ENCODE results near the gene CRHR2.

The CRHR2 gene

GRCh38 chr7:30683816-30684215 lies 1.6 kb upstream of the CRHR2 start:
- H3K4me3 ChIP-seq (replicated peaks in 1 of 2; ENCODE audit: low read depth in 2 of 2, low read length in 2 of 2) = no peak overlapping the region
- TF ChIP-seq CTCF (IDR thresholded peaks at IDR 0.05; ENCODE audit: low read depth, low read length) = no peak
- DNase-seq (ENCODE audit: low read depth in 2 of 2) = no peak

GRCh38 chr7:30683306-30683705 lies 1.1 kb upstream of the CRHR2 start:
- TF ChIP-seq CTCF (IDR thresholded peaks at IDR 0.05; ENCODE audit: low read depth, low read length) = no peak
- no peak overlapping the region for H3K4me3 ChIP-seq (replicated peaks in 1 of 2; ENCODE audit: low read depth in 2 of 2, low read length in 2 of 2)
- DNase-seq (ENCODE audit: low read depth in 2 of 2) = no peak

- H3K4me3 ChIP-seq (replicated peaks in 1 of 2; ENCODE audit: low read depth in 2 of 2, low read length in 2 of 2) = no peak overlapping the region
- DNase-seq (ENCODE audit: low read depth in 2 of 2) = no peak
- no peak for TF ChIP-seq CTCF (IDR thresholded peaks at IDR 0.05; ENCODE audit: low read depth, low read length)
Measured at GRCh38 chr7:30681815-30682211, 443 bp downstream of the CRHR2 start.

- H3K4me3 ChIP-seq (replicated peaks in 1 of 2; ENCODE audit: low read depth in 2 of 2, low read length in 2 of 2) = no peak overlapping the region
- no peak for DNase-seq (ENCODE audit: low read depth in 2 of 2)
- no peak for TF ChIP-seq CTCF (IDR thresholded peaks at IDR 0.05; ENCODE audit: low read depth, low read length)
Measured at GRCh38 chr7:30681331-30681797, 892 bp downstream of the CRHR2 start.

- DNase-seq (ENCODE audit: low read depth in 2 of 2) = no peak
- H3K4me3 ChIP-seq (replicated peaks in 1 of 2; ENCODE audit: low read depth in 2 of 2, low read length in 2 of 2) = no peak overlapping the region
- TF ChIP-seq CTCF (IDR thresholded peaks at IDR 0.05; ENCODE audit: low read depth, low read length) = no peak
Measured at GRCh38 chr7:30679664-30680063, 2.6 kb downstream of the CRHR2 start.

GRCh38 chr7:30678805-30679204 lies 3.5 kb downstream of the CRHR2 start:
- TF ChIP-seq CTCF (IDR thresholded peaks at IDR 0.05; ENCODE audit: low read depth, low read length) = no peak
- DNase-seq (ENCODE audit: low read depth in 2 of 2) = no peak
- no peak overlapping the region for H3K4me3 ChIP-seq (replicated peaks in 1 of 2; ENCODE audit: low read depth in 2 of 2, low read length in 2 of 2)

- DNase-seq (ENCODE audit: low read depth in 2 of 2) = no peak
- no peak overlapping the region for H3K4me3 ChIP-seq (replicated peaks in 1 of 2; ENCODE audit: low read depth in 2 of 2, low read length in 2 of 2)
- no peak for TF ChIP-seq CTCF (IDR thresholded peaks at IDR 0.05; ENCODE audit: low read depth, low read length)
Measured at GRCh38 chr7:30674876-30675275, 7.4 kb downstream of the CRHR2 start.

Data from cardiac fibroblast (primary cell).